B cell (primary cell): Measurements from ENCODE around the gene PDLIM7. TPM values are rescaled to one million over a fixed set of nuclear protein-coding genes. Genes with fewer than 3 reads are reported as not detected.

ENCODE experiments used
- ATAC-seq: fragments of 200-7000 bp; cut with Tn5 transposase; one replicate; pipeline ENCODE4 v1.10.0; 2021; ENCODE audit warnings: low read depth, mild to moderate bottlenecking, moderate number of reproducible peaks, moderate library complexity
- CTCF ChIA-PET: fragments of 350-600 bp; sonication (Branson Sonifier 250); formaldehyde crosslinking; loops from one replicate; lab custom pipeline; 2021; ENCODE audit warnings: antibody characterized with exemption, inconsistent platforms; lab: Charles Lee
- POLR2A ChIA-PET: fragments of 350-600 bp; sonication (Branson Sonifier 250); formaldehyde crosslinking; loops from one replicate; lab custom pipeline; 2021; ENCODE audit warnings: antibody characterized with exemption; lab: Charles Lee
- DNase-seq: peaks from one replicate; pipeline ENCODE4 v3.0.0; 2013
- H2AFZ ChIP-seq: 2 replicates; pipeline ENCODE4 v1.6.1; 2012; ENCODE audit warnings: mild to moderate bottlenecking, low read depth, low read length; ENCODE audit not compliant: insufficient read depth, poor library complexity, severe bottlenecking
- H3K27ac ChIP-seq, 2 donors: 1 replicate in 1 of 2; 2 replicates in 1 of 2; pipeline ENCODE4 v1.5.1; 2012 to 2013; ENCODE audit warnings: low read length in 2 of 2, mild to moderate bottlenecking in 2 of 2, moderate library complexity in 1 of 2
- H3K27me3 ChIP-seq, 4 experiments: fragments of 200-600 bp in 1 of 4; sonication (generic) in 1 of 4; replicated peaks in 1 of 4; 1 replicate in 2 of 4; 2 replicates in 2 of 4; pipeline versions ENCODE4 v1.6.1 to v1.7.0; 2013 to 2016; ENCODE audit warnings: low read length in 3 of 4, mild to moderate bottlenecking in 2 of 4, mixed read lengths in 1 of 4, moderate library complexity in 1 of 4; ENCODE audit not compliant: insufficient read depth in 4 of 4, control insufficient read depth in 3 of 4; ENCODE audit errors: control extremely low read depth in 1 of 4
- H3K36me3 ChIP-seq, 2 experiments: replicated peaks in 1 of 2; 1 replicate in 1 of 2; 2 replicates in 1 of 2; pipeline versions ENCODE4 v1.6.1 to v1.7.1; 2013; ENCODE audit warnings: low read length in 1 of 2; ENCODE audit not compliant: insufficient read depth in 2 of 2, control insufficient read depth in 1 of 2; ENCODE audit errors: control extremely low read depth in 1 of 2, extremely low read depth in 1 of 2
- H3K4me1 ChIP-seq, 2 donors: fragments of 200-600 bp in 1 of 2; sonication (generic) in 1 of 2; 1 replicate in 1 of 2; 2 replicates in 1 of 2; pipeline versions ENCODE4 v1.5.1 to v1.6.1; 2013 to 2017; ENCODE audit warnings: low read length in 2 of 2; ENCODE audit not compliant: control insufficient read depth in 2 of 2, insufficient read depth in 2 of 2
- H3K4me2 ChIP-seq: replicated peaks from 2 replicates; pipeline ENCODE3; 2012; ENCODE audit warnings: mild to moderate bottlenecking, low read depth, low read length; ENCODE audit not compliant: poor library complexity, severe bottlenecking
- H3K4me3 ChIP-seq, 5 experiments: fragments of 200-600 bp in 1 of 5; sonication (generic) in 1 of 5; 1 replicate in 3 of 5; 2 replicates in 2 of 5; pipeline versions ENCODE4 v1.5.1 to v1.7.0; 2011 to 2016; ENCODE audit warnings: low read length in 4 of 5, mild to moderate bottlenecking in 4 of 5, low read depth in 2 of 5, control low read depth in 1 of 5, moderate library complexity in 1 of 5; ENCODE audit not compliant: insufficient read depth in 1 of 5; ENCODE audit errors: control extremely low read depth in 1 of 5, extremely low read depth in 1 of 5
- H3K79me2 ChIP-seq: fragments of 200-600 bp; sonication (generic); one replicate; pipeline ENCODE4 v1.6.0; 2016; ENCODE audit warnings: low read length; ENCODE audit not compliant: control insufficient read depth, insufficient read depth
- H3K9ac ChIP-seq: fragments of 200-600 bp; sonication (generic); 2 replicates; pipeline ENCODE4 v1.6.1; 2017; ENCODE audit warnings: mild to moderate bottlenecking, low read length, moderate library complexity
- H3K9me3 ChIP-seq, 3 donors: one replicate each; pipeline versions ENCODE4 v1.6.1 to v1.7.1; 2013; ENCODE audit warnings: low read length in 2 of 3; ENCODE audit not compliant: control insufficient read depth in 2 of 3, insufficient read depth in 1 of 3; ENCODE audit errors: control extremely low read depth in 1 of 3
- H4K20me1 ChIP-seq: 2 replicates; pipeline ENCODE4 v1.6.0; 2012; ENCODE audit warnings: mild to moderate bottlenecking, low read length; ENCODE audit not compliant: insufficient read depth, control insufficient read depth, poor library complexity, severe bottlenecking
- H3K27ac Mint-ChIP-seq: one replicate; pipeline ENCODE4 v1.8.0; 2021; ENCODE audit warnings: mixed read lengths
- H3K27me3 Mint-ChIP-seq: one replicate; pipeline ENCODE4 v1.8.0; 2021; ENCODE audit warnings: mixed read lengths
- H3K4me1 Mint-ChIP-seq: one replicate; pipeline ENCODE4 v1.8.0; 2021; ENCODE audit warnings: mixed read lengths
- H3K4me3 Mint-ChIP-seq: one replicate; pipeline ENCODE4 v1.8.0; 2021; ENCODE audit warnings: mixed read lengths
- H3K9me3 Mint-ChIP-seq: one replicate; pipeline ENCODE4 v1.8.0; 2022; ENCODE audit warnings: mixed read lengths; ENCODE audit not compliant: insufficient read depth
- EZH2 ChIP-seq: IDR thresholded peaks from 2 replicates; pipeline ENCODE4 v1.6.1; 2012; ENCODE audit warnings: borderline replicate concordance, low read depth, mild to moderate bottlenecking, moderate library complexity, low read length; ENCODE audit not compliant: insufficient read depth, poor library complexity, severe bottlenecking
- WGBS: methylation state at CpG from one replicate; pipeline ENCODE4 v1.1.5; 2013; ENCODE audit warnings: missing lambda C conversion rate; ENCODE audit not compliant: insufficient coverage; 5-methylcytosine and 5-hydroxymethylcytosine counted together
- intact Hi-C: fragments of 100-400 bp; cut with micrococcal nuclease; formaldehyde crosslinking; loops from one replicate; pipeline ENCODE4 v1.10.0; 2022
- polyA plus RNA-seq: library from polyadenylated mRNA; depleted of rRNA; stranded (reverse); fragments of >200 nt; gene quantifications from 2 replicates; pipeline ENCODE4 v1.2.3, GENCODE V29; 2012
- total RNA-seq, 2 donors: library from RNA; stranded (reverse); fragments of 120-200 nt in 1 of 2; gene quantifications; 1 replicate in 1 of 2; 2 replicates in 1 of 2; pipeline versions ENCODE4 v1.2.3 to v1.2.4, GENCODE V29; 2013 to 2022
- TF ChIP-seq, protein P1 (sequence below): fragments of 200-600 bp; IDR thresholded peaks from one replicate; pipeline ENCODE4 v1.8.0; 2022; ENCODE audit warnings: antibody characterized with exemption, mild to moderate bottlenecking

PDLIM7 gene
- total and polyA plus RNA-seq, 2 donors (not counting 1 experiment from before 2014, with no cell fraction given) = 23.9 to 25.8 TPM

- intact Hi-C loops = no loop called here
- Mint-ChIP-seq H3K27me3 (no peaks in the 10 kb centered on the region), H3K4me1 (no peaks in the 10 kb centered on the region), H3K4me3 (no peak overlapping the region), H3K9me3 (no peaks in the 10 kb centered on the region), H3K27ac (no peak overlapping the region)
- H3K4me1 ChIP-seq = no peaks in the 10 kb centered on the region
- H3K9me3 ChIP-seq = no peaks in the 10 kb centered on the region
- H3K9ac ChIP-seq = no peak overlapping the region
- no peak overlapping the region for H3K27ac ChIP-seq
- H4K20me1 ChIP-seq = peaks cover 57% of the 10 kb centered on the region
- POLR2A ChIA-PET = no interaction called here
- CTCF ChIA-PET = interaction anchor here (1.2 kb wide), 1 partner anchor 9 kb away, joined by 4 read pairs; no protein-coding TSS in a partner anchor
- TF ChIP-seq EZH2 = no peak
- TF ChIP-seq, protein P1, sequence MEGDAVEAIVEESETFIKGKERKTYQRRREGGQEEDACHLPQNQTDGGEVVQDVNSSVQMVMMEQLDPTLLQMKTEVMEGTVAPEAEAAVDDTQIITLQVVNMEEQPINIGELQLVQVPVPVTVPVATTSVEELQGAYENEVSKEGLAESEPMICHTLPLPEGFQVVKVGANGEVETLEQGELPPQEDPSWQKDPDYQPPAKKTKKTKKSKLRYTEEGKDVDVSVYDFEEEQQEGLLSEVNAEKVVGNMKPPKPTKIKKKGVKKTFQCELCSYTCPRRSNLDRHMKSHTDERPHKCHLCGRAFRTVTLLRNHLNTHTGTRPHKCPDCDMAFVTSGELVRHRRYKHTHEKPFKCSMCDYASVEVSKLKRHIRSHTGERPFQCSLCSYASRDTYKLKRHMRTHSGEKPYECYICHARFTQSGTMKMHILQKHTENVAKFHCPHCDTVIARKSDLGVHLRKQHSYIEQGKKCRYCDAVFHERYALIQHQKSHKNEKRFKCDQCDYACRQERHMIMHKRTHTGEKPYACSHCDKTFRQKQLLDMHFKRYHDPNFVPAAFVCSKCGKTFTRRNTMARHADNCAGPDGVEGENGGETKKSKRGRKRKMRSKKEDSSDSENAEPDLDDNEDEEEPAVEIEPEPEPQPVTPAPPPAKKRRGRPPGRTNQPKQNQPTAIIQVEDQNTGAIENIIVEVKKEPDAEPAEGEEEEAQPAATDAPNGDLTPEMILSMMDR = no peak
- no peak overlapping the region for H2AFZ ChIP-seq
- ATAC-seq (no peak), DNase-seq (no peak)
- WGBS = 100% methylated on average over 8 of the region's 15 CpGs
- peaks cover 52% of the 10 kb centered on the region for H3K79me2 ChIP-seq
- no peak overlapping the region for H3K4me3 ChIP-seq
- peaks cover 0 to 49% of the 10 kb centered on the region in 2 experiments for H3K36me3 ChIP-seq
- no peaks in the 10 kb centered on the region for H3K27me3 ChIP-seq
- H3K4me2 ChIP-seq = no peak overlapping the region
Measured at GRCh38 chr5:177537389-177538361, 40.3 kb upstream of the PDLIM7 start.

GRCh38 chr5:177536386-177536785, 39.0 kb upstream of the PDLIM7 start:
- Histone ChIP-seq H3K9me3 (no peaks in the 10 kb centered on the region), H3K27ac (no peak overlapping the region), H3K9ac (no peak overlapping the region), H3K79me2 (peaks cover 45% of the 10 kb centered on the region), H2AFZ (no peak overlapping the region), H3K27me3 (no peaks in the 10 kb centered on the region), H4K20me1 (peaks cover 50% of the 10 kb centered on the region), H3K4me1 (no peaks in the 10 kb centered on the region), H3K36me3 (peaks cover 0 to 54% of the 10 kb centered on the region in 2 experiments), H3K4me2 (no peak overlapping the region), H3K4me3 (no peak overlapping the region)
- ChIA-PET CTCF (no interaction called here), POLR2A (no interaction called here)
- Mint-ChIP-seq H3K27ac (no peak overlapping the region), H3K27me3 (no peaks in the 10 kb centered on the region), H3K9me3 (no peaks in the 10 kb centered on the region), H3K4me1 (no peaks in the 10 kb centered on the region), H3K4me3 (no peak overlapping the region)
- intact Hi-C loops = no loop called here
- WGBS = 100% methylated on average over 8 of the region's 10 CpGs
- TF ChIP-seq EZH2 = no peak
- TF ChIP-seq, protein P1 = no peak
- DNase-seq (no peak), ATAC-seq (no peak)
